ENCODE data around the gene SCGB1A1. TPM values are rescaled to one million over a fixed set of nuclear protein-coding genes. Genes with fewer than 3 reads are reported as not detected.

Gene SCGB1A1
- polyA plus RNA-seq, 1 of the 3 experiments (the other 2 are of a cell fraction) = not detected

GRCh38 chr11:62457478-62457877, 38.6 kb downstream of the SCGB1A1 start:
- POLR2A ChIA-PET = interaction anchor here (0.7 kb wide), 1 partner anchor 138 kb away, joined by 5 read pairs; no protein-coding TSS in a partner anchor

GRCh38 chr11:62458212-62459002, 39.6 kb downstream of the SCGB1A1 start:
- Histone ChIP-seq H3K27ac (ENCODE audit: low read depth in 2 of 2, low read length in 1 of 2) (no peak overlapping the region), H3K36me3 (replicated peaks in 1 of 2; ENCODE audit: control insufficient read depth in 1 of 2, insufficient read depth in 2 of 2, low read length in 1 of 2) (no peaks in the 10 kb centered on the region), H3K4me1 (ENCODE audit: control insufficient read depth in 1 of 2, insufficient read depth in 2 of 2, low read depth in 1 of 2, low read length in 1 of 2) (peaks cover 3 to 9% of the 10 kb centered on the region in 2 experiments; a peak in 3 of 4 replicates), H3K9me2 (no peaks in the 10 kb centered on the region), H3F3A (replicated peaks; ENCODE audit: insufficient read depth) (no peaks in the 10 kb centered on the region), H4K20me1 (ENCODE audit: insufficient read depth) (no peaks in the 10 kb centered on the region), H2AFZ (ENCODE audit: low read depth) (no peak overlapping the region), H3K79me2 (ENCODE audit: insufficient read depth) (no peaks in the 10 kb centered on the region), H3K9ac (no peak overlapping the region), H3K4me3 (ENCODE audit: low read depth in 2 of 2, low read length in 1 of 2) (no peak overlapping the region), H3K4me2 (no peak overlapping the region), H3K9me3 (no peaks in the 10 kb centered on the region), H3K27me3 (ENCODE audit: insufficient read depth) (no peaks in the 10 kb centered on the region)
- ChIA-PET POLR2A (interaction anchor here (0.7 kb wide), 1 partner anchor 137 kb away, joined by 5 read pairs; no protein-coding TSS in a partner anchor), CTCF (interaction anchor here (0.6 to 2.1 kb wide), 9 partner anchors 13 to 222 kb away, joined by 3 to 11 read pairs (median 3); no protein-coding TSS in a partner anchor)
- TF ChIP-seq ZBTB33 (IDR thresholded peaks at IDR 0.05; ENCODE audit: borderline replicate concordance, low read depth) (no peak), USF2 (IDR thresholded peaks at IDR 0.05; ENCODE audit: borderline replicate concordance, low read depth, low read length) (no peak), CTCF (IDR thresholded peaks at IDR 0.05) (no peak)
- DNase-seq = no peak
- WGBS (ENCODE audit: low lambda C conversion rate) = 69% methylated on average over 4 of the region's 4 CpGs

More at GRCh38 chr11:62457478-62457877, 38.6 kb downstream of the SCGB1A1 start:
- WGBS (ENCODE audit: low lambda C conversion rate) = 93% methylated on average over 4 of the region's 4 CpGs
- no peaks in the 10 kb centered on the region for H3K36me3 ChIP-seq (replicated peaks in 1 of 2; ENCODE audit: control insufficient read depth in 1 of 2, insufficient read depth in 2 of 2, low read length in 1 of 2)
- H3K9me3 ChIP-seq = no peaks in the 10 kb centered on the region
- no peaks in the 10 kb centered on the region for H4K20me1 ChIP-seq (ENCODE audit: insufficient read depth)
- CTCF ChIA-PET = interaction anchor here (0.6 to 2.1 kb wide), 8 partner anchors 13 to 223 kb away, joined by 3 to 11 read pairs (median 3); no protein-coding TSS in a partner anchor
- no peaks in the 10 kb centered on the region for H3F3A ChIP-seq (replicated peaks; ENCODE audit: insufficient read depth)
- no peak overlapping the region for H3K4me2 ChIP-seq
- no peaks in the 10 kb centered on the region for H3K79me2 ChIP-seq (ENCODE audit: insufficient read depth)
- no peak overlapping the region for H3K9ac ChIP-seq
- H3K4me1 ChIP-seq (ENCODE audit: control insufficient read depth in 1 of 2, insufficient read depth in 2 of 2, low read depth in 1 of 2, low read length in 1 of 2) = peaks cover 0 to 9% of the 10 kb centered on the region in 2 experiments; a peak in 2 of 4 replicates
- no peak overlapping the region for H2AFZ ChIP-seq (ENCODE audit: low read depth)
- TF ChIP-seq PBX3 (IDR thresholded peaks at IDR 0.05) (no peak), TAF1 (IDR thresholded peaks at IDR 0.05; ENCODE audit: borderline replicate concordance, low read depth, low read length) (no peak), RFX5 (IDR thresholded peaks at IDR 0.05; ENCODE audit: low read length) (no peak), ZBTB33 (IDR thresholded peaks at IDR 0.05; ENCODE audit: borderline replicate concordance, low read depth) (no peak), NRF1 (IDR thresholded peaks at IDR 0.05; ENCODE audit: low read depth, low read length) (no peak), FOSL2 (IDR thresholded peaks at IDR 0.05; ENCODE audit: borderline replicate concordance, low read depth) (no peak), RAD21 (IDR thresholded peaks at IDR 0.05; ENCODE audit: low read length) (no peak), EZH2phosphoT487 (IDR thresholded peaks at IDR 0.05; ENCODE audit: borderline replicate concordance, low read depth) (no peak)
- H3K4me3 ChIP-seq (ENCODE audit: low read depth in 2 of 2, low read length in 1 of 2) = no peak overlapping the region
- no peak overlapping the region for H3K27ac ChIP-seq (ENCODE audit: low read depth in 2 of 2, low read length in 1 of 2)
- no peak for DNase-seq
- no peaks in the 10 kb centered on the region for H3K9me2 ChIP-seq
- H3K27me3 ChIP-seq (ENCODE audit: insufficient read depth) = no peaks in the 10 kb centered on the region

All from SK-N-SH (cell line).